ENCODE data around the gene DNAH14. TPM values are rescaled to one million over a fixed set of nuclear protein-coding genes. Genes with fewer than 3 reads are reported as not detected.

Gene DNAH14
- total and polyA plus RNA-seq, 2 experiments from 2014 or later, result 55.3 to 80.2 TPM

DNA sequence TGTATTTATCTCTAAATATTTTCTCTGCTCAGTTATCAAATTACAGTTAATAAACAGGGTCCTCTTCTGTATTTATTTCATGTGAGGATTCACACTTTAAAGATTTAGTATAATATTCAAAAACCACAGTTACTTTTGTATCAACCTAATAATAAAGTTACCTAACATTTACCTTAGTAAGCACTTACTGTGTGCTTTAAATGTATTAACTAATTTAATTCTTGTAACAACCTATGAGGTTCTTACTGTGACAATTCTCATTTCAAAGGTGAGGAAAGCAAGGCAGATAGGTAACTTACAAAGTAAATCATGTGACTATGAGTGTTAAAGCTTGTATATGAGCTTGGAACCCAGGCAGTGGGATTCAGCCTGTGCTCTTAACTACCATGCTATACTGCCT lies 30.2 kb downstream of the DNAH14 start:
- ATAC-seq, result no peak
- H3K27me3 ChIP-seq (ENCODE audit: insufficient read depth), result no peaks in the 10 kb centered on the region
- H2AFZ ChIP-seq, result no peak overlapping the region
- H3K27ac Mint-ChIP-seq, result no peak overlapping the region
- H3K4me3 Mint-ChIP-seq, result no peak overlapping the region
- H3K9me3 Mint-ChIP-seq, result no peaks in the 10 kb centered on the region
- H3K4me1 Mint-ChIP-seq, result no peaks in the 10 kb centered on the region
- DNase-seq (ENCODE audit: low spot score), result no peak
- no peaks in the 10 kb centered on the region for H3F3A ChIP-seq (replicated peaks; ENCODE audit: low read depth)
- TF ChIP-seq, protein P1, sequence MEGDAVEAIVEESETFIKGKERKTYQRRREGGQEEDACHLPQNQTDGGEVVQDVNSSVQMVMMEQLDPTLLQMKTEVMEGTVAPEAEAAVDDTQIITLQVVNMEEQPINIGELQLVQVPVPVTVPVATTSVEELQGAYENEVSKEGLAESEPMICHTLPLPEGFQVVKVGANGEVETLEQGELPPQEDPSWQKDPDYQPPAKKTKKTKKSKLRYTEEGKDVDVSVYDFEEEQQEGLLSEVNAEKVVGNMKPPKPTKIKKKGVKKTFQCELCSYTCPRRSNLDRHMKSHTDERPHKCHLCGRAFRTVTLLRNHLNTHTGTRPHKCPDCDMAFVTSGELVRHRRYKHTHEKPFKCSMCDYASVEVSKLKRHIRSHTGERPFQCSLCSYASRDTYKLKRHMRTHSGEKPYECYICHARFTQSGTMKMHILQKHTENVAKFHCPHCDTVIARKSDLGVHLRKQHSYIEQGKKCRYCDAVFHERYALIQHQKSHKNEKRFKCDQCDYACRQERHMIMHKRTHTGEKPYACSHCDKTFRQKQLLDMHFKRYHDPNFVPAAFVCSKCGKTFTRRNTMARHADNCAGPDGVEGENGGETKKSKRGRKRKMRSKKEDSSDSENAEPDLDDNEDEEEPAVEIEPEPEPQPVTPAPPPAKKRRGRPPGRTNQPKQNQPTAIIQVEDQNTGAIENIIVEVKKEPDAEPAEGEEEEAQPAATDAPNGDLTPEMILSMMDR (conservative IDR thresholded peaks at IDR 0.05; ENCODE audit: low read depth in 2 of 2), result no peak
- TF ChIP-seq EZH2 (IDR thresholded peaks at IDR 0.05; ENCODE audit: low read depth, unreplicated experiment) (no peak), ZNF331 (CRISPR knock-in tag; IDR thresholded peaks at IDR 0.05; ENCODE audit: low read depth) (no peak), ZNF114 (CRISPR knock-in tag; IDR thresholded peaks at IDR 0.05) (no peak), STAT1 (IDR thresholded peaks at IDR 0.05; ENCODE audit: unreplicated experiment) (no peak), CREB1 (CRISPR knock-in tag; IDR thresholded peaks at IDR 0.05; ENCODE audit: low read depth) (no peak), NANOG (IDR thresholded peaks at IDR 0.05; ENCODE audit: borderline replicate concordance) (no peak), JUNB (IDR thresholded peaks at IDR 0.05; ENCODE audit: unreplicated experiment) (no peak), POLR2AphosphoS5 (IDR thresholded peaks at IDR 0.05; ENCODE audit: low read depth) (no peak), EZH2phosphoT487 (IDR thresholded peaks at IDR 0.05; ENCODE audit: unreplicated experiment) (no peak)
- TF ChIP-seq, protein P2, sequence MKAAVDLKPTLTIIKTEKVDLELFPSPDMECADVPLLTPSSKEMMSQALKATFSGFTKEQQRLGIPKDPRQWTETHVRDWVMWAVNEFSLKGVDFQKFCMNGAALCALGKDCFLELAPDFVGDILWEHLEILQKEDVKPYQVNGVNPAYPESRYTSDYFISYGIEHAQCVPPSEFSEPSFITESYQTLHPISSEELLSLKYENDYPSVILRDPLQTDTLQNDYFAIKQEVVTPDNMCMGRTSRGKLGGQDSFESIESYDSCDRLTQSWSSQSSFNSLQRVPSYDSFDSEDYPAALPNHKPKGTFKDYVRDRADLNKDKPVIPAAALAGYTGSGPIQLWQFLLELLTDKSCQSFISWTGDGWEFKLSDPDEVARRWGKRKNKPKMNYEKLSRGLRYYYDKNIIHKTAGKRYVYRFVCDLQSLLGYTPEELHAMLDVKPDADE (IDR thresholded peaks at IDR 0.05), result no peak
- TF ChIP-seq, protein P3, sequence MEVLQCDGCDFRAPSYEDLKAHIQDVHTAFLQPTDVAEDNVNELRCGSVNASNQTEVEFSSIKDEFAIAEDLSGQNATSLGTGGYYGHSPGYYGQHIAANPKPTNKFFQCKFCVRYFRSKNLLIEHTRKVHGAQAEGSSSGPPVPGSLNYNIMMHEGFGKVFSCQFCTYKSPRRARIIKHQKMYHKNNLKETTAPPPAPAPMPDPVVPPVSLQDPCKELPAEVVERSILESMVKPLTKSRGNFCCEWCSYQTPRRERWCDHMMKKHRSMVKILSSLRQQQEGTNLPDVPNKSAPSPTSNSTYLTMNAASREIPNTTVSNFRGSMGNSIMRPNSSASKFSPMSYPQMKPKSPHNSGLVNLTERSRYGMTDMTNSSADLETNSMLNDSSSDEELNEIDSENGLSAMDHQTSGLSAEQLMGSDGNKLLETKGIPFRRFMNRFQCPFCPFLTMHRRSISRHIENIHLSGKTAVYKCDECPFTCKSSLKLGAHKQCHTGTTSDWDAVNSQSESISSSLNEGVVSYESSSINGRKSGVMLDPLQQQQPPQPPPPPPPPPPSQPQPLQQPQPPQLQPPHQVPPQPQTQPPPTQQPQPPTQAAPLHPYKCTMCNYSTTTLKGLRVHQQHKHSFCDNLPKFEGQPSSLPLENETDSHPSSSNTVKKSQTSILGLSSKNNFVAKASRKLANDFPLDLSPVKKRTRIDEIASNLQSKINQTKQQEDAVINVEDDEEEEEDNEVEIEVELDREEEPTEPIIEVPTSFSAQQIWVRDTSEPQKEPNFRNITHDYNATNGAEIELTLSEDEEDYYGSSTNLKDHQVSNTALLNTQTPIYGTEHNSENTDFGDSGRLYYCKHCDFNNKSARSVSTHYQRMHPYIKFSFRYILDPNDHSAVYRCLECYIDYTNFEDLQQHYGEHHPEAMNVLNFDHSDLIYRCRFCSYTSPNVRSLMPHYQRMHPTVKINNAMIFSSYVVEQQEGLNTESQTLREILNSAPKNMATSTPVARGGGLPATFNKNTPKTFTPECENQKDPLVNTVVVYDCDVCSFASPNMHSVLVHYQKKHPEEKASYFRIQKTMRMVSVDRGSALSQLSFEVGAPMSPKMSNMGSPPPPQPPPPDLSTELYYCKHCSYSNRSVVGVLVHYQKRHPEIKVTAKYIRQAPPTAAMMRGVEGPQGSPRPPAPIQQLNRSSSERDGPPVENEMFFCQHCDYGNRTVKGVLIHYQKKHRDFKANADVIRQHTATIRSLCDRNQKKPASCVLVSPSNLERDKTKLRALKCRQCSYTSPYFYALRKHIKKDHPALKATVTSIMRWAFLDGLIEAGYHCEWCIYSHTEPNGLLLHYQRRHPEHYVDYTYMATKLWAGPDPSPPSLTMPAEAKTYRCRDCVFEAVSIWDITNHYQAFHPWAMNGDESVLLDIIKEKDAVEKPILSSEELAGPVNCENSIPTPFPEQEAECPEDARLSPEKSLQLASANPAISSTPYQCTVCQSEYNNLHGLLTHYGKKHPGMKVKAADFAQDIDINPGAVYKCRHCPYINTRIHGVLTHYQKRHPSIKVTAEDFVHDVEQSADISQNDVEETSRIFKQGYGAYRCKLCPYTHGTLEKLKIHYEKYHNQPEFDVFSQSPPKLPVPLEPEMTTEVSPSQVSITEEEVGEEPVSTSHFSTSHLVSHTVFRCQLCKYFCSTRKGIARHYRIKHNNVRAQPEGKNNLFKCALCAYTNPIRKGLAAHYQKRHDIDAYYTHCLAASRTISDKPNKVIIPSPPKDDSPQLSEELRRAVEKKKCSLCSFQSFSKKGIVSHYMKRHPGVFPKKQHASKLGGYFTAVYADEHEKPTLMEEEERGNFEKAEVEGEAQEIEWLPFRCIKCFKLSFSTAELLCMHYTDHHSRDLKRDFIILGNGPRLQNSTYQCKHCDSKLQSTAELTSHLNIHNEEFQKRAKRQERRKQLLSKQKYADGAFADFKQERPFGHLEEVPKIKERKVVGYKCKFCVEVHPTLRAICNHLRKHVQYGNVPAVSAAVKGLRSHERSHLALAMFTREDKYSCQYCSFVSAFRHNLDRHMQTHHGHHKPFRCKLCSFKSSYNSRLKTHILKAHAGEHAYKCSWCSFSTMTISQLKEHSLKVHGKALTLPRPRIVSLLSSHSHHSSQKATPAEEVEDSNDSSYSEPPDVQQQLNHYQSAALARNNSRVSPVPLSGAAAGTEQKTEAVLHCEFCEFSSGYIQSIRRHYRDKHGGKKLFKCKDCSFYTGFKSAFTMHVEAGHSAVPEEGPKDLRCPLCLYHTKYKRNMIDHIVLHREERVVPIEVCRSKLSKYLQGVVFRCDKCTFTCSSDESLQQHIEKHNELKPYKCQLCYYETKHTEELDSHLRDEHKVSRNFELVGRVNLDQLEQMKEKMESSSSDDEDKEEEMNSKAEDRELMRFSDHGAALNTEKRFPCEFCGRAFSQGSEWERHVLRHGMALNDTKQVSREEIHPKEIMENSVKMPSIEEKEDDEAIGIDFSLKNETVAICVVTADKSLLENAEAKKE (CRISPR knock-in tag; IDR thresholded peaks at IDR 0.05), result no peak
- TF ChIP-seq, protein P4, sequence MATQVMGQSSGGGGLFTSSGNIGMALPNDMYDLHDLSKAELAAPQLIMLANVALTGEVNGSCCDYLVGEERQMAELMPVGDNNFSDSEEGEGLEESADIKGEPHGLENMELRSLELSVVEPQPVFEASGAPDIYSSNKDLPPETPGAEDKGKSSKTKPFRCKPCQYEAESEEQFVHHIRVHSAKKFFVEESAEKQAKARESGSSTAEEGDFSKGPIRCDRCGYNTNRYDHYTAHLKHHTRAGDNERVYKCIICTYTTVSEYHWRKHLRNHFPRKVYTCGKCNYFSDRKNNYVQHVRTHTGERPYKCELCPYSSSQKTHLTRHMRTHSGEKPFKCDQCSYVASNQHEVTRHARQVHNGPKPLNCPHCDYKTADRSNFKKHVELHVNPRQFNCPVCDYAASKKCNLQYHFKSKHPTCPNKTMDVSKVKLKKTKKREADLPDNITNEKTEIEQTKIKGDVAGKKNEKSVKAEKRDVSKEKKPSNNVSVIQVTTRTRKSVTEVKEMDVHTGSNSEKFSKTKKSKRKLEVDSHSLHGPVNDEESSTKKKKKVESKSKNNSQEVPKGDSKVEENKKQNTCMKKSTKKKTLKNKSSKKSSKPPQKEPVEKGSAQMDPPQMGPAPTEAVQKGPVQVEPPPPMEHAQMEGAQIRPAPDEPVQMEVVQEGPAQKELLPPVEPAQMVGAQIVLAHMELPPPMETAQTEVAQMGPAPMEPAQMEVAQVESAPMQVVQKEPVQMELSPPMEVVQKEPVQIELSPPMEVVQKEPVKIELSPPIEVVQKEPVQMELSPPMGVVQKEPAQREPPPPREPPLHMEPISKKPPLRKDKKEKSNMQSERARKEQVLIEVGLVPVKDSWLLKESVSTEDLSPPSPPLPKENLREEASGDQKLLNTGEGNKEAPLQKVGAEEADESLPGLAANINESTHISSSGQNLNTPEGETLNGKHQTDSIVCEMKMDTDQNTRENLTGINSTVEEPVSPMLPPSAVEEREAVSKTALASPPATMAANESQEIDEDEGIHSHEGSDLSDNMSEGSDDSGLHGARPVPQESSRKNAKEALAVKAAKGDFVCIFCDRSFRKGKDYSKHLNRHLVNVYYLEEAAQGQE (IDR thresholded peaks at IDR 0.05; ENCODE audit: unreplicated experiment), result no peak
- H3K4me2 ChIP-seq, result no peak overlapping the region
- peaks cover 4% of the 10 kb centered on the region; the same call in 1 of the 2 replicates for H3K36me3 ChIP-seq (ENCODE audit: insufficient read depth)
- no peaks in the 10 kb centered on the region for H3K9me2 ChIP-seq (ENCODE audit: insufficient read depth)
- no peak overlapping the region for H3K27ac ChIP-seq (ENCODE audit: low read depth)
- no peak overlapping the region for H3K4me3 ChIP-seq
- H3K27me3 Mint-ChIP-seq (ENCODE audit: insufficient read depth, low read depth, poor library complexity), result no peaks in the 10 kb centered on the region
- peaks cover 3% of the 10 kb centered on the region; the same call in 1 of the 3 replicates for H3K36me3 Mint-ChIP-seq (ENCODE audit: low read depth)
- H3K4me1 ChIP-seq (ENCODE audit: insufficient read depth), result no peaks in the 10 kb centered on the region
- H3K79me2 ChIP-seq (replicated peaks; ENCODE audit: insufficient read depth), result no peaks in the 10 kb centered on the region
- no peaks in the 10 kb centered on the region for H4K20me1 ChIP-seq (replicated peaks; ENCODE audit: insufficient read depth)

All from GM23338 (cell line).